Hypothalamus (tissue), 51 donors: ENCODE results near the gene E4F1.

Experiments used
- DNase-seq, 51 donors: peaks; one replicate each; lab custom pipeline; 2025; lab: John Stamatoyannopoulos, UW

E4F1 gene

GRCh38 chr16:2205967-2206313, 17.5 kb upstream of the E4F1 start:
- peak in 2 of 51 donors; percentile 49 to 54 for DNase-seq

- no peak for DNase-seq
These were observed 17.0 kb upstream of the E4F1 start for GRCh38 chr16:2206420-2206779.

- no peak for DNase-seq
These were observed 16.5 kb upstream of the E4F1 start for GRCh38 chr16:2206780-2207433.

DNA sequence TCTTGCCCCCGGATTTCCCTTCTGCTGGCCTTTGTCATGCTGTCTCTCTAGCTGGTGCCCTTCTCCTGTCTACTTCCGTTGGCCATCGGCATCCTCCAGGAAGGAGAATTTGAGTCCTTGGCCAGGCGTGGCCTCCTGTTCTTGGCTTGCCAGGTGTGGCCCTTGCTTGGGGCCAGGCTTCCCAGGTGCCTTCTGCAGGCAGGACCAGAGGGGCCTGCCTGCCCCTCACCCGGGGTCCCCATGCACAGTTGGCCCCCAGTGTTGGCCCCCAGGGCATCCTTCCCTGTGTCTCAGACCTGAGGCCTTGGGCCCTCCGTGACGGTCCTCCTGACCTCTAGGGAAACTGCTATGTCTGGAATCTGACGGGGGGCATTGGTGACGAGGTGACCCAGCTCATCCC, 15.5 kb upstream of the E4F1 start:
- no peak for DNase-seq

DNA sequence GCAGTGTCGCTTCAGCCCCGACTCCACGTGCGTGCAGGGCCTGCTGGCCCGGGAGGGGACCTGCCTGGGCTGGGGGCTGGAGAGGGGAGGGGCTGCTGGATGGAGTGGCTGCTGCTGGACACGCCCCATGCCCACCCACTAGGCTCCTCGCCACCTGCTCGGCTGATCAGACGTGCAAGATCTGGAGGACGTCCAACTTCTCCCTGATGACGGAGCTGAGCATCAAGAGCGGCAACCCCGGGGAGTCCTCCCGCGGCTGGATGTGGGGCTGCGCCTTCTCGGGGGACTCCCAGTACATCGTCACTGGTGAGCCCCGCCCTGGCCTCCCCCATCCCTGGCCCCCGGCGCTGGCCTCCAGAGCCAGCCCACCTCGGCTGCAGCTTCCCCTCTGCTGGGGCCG, 15.1 kb upstream of the E4F1 start:
- DNase-seq, result no peak

GRCh38 chr16:2208772-2209171, 14.6 kb upstream of the E4F1 start:
- DNase-seq, result no peak

DNA sequence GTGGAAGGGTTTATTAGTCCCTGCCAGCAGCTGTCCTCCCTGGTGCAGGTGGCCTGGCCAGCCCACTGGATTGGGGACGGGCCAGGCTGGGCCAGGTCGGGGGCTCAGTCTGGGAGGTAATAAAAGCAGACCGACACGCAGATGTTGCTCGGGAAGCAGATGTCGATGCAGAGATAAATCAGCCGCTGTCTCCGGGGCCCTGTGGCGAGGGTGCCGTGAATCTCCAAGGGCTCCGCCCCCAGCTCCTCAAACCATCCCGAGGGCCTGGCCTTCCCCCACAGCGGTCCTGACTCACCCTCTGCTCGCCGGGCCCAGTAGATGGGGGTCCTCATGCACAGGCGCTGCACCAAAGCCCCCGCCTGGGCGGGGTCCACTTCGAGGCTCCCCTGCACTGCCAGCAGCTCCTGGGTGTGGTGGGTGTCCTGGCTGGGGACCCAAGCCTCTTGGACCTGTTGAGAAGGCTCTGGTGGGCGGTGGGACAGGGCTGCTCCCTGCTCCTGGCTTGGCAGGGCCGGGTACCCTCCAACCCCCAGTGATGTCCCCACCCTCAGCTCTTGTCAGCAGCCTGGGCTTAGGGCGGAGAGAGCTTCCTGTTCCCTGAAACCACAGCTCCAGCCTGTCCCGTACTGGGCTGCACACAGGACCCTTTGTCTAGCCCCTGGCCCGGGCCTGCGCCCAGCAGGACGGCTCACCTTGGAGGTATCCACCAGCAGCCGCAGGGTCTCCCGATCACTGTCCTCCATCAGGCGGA, 14.0 kb upstream of the E4F1 start:
- no peak for DNase-seq

DNA sequence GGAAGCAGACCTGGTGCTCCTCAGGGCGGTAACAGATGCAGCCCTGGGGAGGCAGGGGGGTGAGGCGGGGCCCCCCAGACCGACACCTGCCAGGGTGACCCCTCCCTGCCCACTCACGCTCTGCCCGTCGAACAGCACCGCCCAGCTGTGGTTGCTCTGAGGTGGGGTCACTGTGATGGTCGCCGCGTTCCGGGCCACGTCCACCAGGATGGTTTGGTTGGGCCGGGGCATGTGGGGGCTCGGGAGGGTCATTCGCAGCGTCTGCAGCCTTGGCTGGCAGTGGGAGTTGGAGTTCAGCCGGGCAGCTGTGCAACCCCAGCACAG, 13.4 kb upstream of the E4F1 start:
- DNase-seq, result no peak

DNA sequence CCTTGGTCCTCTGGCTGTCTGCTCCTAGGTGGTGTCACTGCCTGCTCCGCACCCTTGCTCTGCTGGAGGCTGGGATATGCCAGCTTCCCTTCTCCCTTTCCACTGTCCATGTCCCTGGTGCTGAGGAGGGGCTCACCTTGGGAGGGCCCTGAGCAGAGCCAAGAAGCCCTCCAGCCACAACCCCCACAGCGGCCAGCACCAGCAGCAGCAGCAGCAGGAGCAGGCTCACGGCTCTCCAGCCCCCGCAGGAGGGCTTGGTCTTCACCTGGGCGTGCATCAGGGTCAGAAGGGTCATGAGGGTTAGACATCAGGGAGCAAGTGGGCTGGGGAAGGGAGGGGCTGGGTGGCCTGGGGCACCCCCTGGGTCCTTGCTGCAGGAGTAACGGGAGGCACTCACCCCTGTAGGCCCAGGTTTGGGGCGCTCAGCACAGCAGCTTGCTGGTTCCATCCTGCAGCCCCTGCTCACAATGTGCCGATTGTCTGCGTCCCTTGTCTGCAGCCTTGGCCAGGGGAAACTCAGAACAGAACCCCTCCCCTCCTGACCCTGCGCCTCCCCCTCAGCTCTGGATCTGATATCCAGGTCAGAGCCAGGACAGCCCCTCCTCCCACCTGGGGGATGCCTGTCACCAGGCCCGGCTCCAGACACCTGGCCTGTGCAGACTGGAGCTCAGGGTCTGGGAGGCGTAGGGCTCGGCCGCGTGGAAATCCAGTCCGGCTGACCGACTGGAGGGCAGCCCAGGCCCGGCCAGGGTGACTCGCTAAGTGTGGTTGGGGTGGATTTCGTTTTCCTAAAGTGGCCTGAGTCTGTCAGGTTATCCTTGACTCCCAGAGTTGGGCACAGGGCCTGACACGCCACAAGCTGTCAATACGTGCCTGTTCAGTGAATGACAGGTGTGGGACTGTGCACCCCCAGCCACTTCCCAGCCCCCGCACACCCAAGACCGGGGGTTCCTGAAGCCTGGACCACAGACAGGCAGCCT, 12.7 kb upstream of the E4F1 start, which contains the start of gene BRICD5:
TSS of gene BRICD5 (minus strand) at position 478 of the 980 bp plus-strand sequence. CDS start at position 448, 30 bp downstream.
- no peak for DNase-seq

GRCh38 chr16:2211923-2212347, 11.5 kb upstream of the E4F1 start:
- DNase-seq, result no peak

- DNase-seq, result peak in 1 of 51 donors; percentile 21
These were observed 10.7 kb upstream of the E4F1 start for GRCh38 chr16:2212362-2213324.

- DNase-seq, result no peak
These were observed 9.3 kb upstream of the E4F1 start for GRCh38 chr16:2213817-2214718.

DNA sequence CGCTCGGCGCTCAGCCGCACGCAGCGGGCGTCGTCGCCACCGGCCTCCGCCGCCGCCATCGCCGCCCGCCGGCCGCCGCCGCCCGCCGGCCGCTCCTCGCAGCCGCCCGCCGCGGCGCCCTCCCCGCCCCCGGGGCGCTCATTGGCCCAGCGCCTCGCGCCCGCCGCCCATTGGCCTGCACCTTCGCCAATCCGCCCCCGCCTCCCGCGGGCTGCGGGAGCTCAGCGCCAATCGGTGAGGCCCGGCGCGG, 8.7 kb upstream of the E4F1 start, which contains the start of gene PGP:
TSS of gene PGP (minus strand) at position 122 of the 250 bp plus-strand sequence. CDS start at position 59, 63 bp downstream.
- no peak for DNase-seq

DNA sequence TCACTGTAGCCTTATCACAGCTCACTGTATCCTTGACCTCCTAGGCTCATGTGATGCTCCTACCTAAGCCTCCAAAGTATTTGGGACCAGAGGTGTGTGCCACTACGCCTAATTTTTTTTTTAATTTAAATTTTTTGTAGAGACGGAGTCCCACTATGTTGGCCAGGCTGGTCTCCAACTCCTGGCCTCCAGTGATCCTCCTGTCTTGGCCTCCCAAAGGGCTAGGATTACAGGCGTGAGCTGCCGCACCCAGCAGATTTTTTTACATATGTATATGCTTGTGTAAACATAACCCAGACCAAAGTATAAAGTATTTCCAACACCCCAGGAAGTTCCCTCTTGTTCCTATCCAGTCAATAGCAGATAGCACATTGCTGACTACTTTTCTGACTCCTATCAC, 7.1 kb upstream of the E4F1 start:
- DNase-seq, result no peak

GRCh38 chr16:2223942-2224486, 623 bp downstream of the E4F1 start:
- peak in 7 of 51 donors; percentile 20 to 52 (median 43) for DNase-seq

GRCh38 chr16:2226245-2226793, 2.9 kb downstream of the E4F1 start:
- DNase-seq, result no peak

DNA sequence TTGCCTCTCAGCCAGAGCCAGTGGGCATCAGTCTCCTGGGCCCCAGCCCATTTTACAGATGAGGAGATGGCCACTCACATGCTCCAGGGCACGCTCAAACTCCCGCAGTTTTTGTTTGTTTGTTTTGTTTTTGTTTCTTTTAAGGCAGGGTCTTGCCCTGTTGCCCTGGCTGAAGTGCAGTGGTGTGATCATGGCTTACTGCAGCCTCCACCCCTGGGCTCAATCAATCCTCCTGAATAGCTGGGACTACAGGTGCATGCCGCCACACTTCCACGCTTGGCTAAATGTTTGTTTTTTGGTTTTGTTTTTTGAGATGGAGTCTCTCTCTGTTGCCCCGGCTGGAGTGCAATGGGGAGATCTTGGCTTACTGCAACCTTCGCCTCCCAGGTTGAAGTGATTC, 3.5 kb downstream of the E4F1 start:
- no peak for DNase-seq

DNA sequence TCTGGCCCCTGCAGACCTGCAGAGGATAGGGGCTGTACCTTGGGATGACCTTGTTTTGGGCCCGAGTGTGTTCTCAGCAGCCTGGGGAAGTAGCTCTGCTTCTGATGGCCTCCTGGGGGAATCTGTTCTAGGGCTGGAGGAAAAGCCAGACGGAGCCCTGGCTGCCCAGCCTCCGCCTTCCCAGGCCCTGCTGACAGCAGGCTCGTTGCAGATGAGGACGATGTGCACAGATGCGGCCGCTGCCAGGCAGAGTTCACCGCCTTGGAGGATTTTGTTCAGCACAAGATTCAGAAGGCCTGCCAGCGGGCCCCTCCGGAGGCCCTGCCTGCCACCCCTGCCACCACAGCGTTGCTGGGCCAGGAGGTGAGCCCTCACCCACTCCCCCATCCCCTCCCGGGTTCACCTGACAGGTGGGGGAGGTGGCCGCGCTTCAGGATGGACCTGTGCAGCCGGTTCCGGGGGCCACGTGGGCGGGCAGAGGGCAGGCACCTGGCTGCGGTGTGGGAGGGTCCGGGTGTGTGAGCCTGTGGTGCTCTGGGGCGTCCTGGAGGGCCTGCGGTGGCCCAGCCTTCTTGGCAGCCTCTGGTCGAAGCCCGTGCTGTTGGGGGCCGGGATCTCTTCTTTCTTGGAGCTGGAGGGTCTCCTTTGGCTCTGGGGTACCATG, 4.9 kb downstream of the E4F1 start:
- DNase-seq, result no peak
